ENCODE data around the gene TXNRD2.

Gene TXNRD2

GRCh38 chr22:19828035-19828401 is 113.6 kb downstream of the TXNRD2 start:
- no peak for DNase-seq

GRCh38 chr22:19827341-19828034 is 114.1 kb downstream of the TXNRD2 start:
- no peak for DNase-seq

GRCh38 chr22:19826619-19826950 is 115.0 kb downstream of the TXNRD2 start:
- no peak for DNase-seq

- no peak for DNase-seq
Measured at GRCh38 chr22:19825904-19826618, 115.6 kb downstream of the TXNRD2 start.

Measured in amygdala (tissue), 56 donors.